Measurements from ENCODE around the gene ATP1B1.

Gene ATP1B1

GRCh38 chr1:169094897-169095569, 11.5 kb upstream of the ATP1B1 start:
- DNase-seq, result no peak

DNA sequence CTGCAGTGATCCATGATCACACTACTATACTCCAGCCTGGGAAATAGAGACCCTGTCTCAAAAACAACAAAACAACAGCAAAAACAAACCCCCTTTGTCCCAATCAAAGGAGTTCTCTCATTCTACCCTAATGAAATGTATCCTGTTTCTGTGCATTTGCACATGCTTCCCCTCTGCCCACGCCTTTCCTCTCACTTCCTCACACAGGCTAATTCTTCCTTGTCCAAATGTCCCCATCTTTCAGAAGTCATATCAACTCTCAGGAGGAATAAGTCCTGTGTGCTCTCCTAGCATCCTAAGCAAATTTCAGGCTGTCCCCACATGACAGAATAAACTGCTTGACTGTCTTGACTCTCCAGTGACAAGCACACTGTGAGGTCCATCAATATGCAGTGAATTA, 8.1 kb upstream of the ATP1B1 start:
- DNase-seq, result no peak

DNA sequence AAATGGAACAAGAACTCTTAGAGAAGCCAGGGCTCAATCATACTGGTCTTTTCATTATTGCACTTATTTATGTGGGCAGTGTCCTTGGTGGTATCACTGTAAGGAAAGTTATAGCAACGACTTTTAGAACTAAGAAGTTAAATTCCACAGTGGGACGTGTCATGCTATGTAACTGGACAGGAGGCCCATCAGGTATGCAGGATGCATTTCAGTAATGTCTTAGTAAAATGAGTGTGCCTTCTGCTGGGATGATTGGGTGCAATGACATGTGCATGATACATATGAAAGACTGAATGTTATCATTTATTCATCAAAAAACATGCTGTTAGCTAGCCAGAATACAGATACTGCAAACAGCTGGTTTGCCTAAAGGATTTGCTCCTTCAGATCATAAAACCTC, 6.9 kb upstream of the ATP1B1 start:
- DNase-seq, result no peak

DNA sequence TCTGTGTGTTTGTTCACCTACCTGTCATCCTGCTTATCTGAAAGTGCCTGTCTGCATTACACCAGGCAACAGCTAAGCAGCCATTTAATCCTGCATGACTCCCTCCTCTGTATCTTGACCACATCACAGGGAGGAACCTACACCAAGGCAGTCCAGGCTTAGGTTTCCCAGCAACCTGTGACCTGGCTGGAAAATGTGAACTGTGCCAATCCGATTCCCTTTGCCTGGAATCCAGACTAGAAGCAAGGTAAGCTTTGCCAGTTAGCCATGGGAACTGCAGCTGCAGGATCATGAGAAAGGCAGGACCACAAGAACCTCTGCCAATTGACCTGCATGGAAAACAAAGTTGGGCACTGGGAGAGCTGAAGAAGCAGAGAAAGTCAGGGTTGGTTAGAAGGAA, 6.3 kb upstream of the ATP1B1 start:
- no peak for DNase-seq

DNA sequence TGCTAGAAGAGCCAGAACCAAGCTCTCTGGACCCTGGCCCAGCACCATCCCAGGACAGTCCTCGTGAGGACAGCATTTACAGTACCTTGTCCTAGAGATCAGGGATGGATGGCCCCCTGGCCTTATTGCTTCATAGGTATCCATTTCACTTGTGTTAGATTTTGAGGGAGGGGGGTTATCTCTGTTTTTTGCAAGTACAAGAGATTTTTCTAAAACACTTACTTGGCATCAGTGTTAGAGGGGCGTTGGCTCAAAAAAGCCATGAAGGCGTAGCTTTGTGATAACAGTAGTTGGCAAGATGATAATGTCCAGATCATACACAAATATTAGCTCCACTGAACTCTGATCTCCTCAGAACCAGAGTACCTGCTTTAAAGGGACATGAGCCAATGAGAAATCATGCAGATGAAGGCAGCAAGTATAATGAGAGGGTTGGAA, 5.8 kb upstream of the ATP1B1 start:
- DNase-seq, result no peak

DNA sequence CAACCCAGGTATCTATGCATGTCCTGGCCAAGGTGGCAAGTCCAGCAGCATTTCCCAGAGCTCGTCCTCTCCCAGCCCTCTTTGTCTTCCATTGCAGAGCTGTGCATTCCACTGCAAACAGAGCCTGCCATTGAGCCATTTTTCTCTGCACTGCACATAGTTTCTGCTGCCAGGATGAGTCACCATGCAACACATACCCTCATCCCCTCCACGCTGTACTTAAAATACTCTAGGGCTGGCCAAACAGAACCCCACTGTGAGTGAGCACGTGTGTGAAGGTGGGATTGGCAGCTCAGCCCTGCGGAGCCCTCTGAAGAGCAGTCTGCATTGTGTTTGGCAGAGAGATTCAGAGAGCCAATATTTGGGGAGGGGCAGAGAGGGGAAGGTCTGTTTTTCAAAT, 3.9 kb upstream of the ATP1B1 start:
- no peak for DNase-seq

- DNase-seq, result no peak
These were observed 3.5 kb upstream of the ATP1B1 start for GRCh38 chr1:169103002-169103401.

DNA sequence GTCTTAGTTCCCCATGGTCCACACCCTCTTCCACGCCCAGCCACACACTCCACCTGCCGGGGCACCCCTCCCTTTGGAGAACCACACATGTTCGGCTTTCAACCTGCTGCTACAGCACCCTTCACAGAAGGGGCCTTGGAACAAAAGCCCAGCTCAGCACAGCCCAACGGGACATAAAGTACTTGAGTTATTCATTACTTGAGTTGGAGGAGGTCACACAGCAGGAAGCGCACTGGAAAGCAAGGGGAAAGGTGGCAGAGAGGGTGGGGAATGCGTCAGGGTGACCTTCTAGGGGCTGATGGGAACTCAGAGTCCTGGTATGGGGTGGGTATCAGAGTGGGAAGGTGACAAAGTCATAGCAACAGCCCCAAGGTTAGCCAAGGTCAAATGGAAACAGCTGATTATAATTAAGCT, 3.0 kb upstream of the ATP1B1 start:
- no peak for DNase-seq

- no peak for DNase-seq
These were observed 1.4 kb upstream of the ATP1B1 start for GRCh38 chr1:169105087-169105433.

DNA sequence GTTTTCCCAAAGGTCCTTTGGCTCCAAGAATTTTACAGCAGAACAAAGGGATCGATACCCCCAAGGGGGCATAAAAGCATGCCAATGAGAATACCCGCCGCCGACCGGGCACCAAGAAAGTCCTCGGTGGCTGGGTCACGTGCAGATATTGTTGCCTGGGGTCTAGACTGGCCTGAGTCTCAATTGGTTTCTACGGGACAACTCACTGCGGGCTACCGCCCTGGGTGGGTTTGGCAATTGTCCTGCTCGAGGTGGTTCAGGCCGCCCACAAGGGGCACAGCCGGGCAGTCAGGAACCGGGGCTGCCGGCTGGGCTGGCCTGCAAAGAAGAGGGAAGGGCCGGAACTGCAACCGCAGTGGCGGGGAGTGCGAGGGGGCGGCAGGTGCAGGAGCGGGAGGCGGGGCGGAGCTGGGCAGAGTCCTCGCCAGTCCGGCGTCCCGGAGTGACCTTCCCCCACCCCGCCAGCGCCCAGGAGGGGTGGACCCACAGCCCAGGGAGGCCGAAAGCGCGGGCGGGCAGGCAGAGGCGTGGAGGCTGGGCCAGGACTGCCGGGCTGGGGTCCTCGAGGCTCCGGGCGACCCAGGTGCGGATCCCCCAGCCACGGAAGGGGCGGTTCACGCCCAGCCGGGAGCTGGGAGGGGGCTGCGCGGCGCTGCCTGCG, 926 bp upstream of the ATP1B1 start:
- DNase-seq, result no peak

GRCh38 chr1:169106921-169107602, 572 bp downstream of the ATP1B1 start:
- DNase-seq, result no peak

DNA sequence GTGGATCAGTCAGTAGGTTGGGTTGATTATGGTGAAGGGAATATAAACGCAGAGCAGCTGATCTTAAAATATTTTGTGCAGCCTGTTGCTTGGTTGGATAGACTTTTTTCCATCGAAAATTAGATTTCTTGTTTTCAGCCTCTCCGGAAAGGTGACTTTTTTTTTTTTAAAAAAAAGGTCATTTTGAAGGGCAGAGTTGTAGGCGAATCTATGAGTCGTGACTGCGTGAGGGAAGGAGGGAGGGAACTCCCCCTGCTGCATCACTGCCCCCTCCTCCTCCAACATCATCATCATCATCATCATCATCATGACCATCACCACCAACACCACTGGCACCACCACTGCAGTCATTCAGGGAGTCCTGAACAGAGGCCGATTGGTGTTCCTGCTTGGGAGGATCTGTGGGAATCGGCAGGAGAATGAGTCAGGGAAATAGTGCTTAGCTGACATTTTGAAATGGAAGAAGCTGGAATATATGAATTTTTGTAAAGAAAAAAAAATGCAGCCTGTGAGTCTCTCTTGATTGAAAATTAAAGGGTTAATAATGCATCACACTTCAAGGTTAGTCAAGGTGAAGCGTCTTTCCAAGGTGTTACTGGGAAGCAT, 1.2 kb downstream of the ATP1B1 start:
- peak; percentile 6 for DNase-seq

GRCh38 chr1:169108223-169108622, 1.7 kb downstream of the ATP1B1 start:
- no peak for DNase-seq

DNA sequence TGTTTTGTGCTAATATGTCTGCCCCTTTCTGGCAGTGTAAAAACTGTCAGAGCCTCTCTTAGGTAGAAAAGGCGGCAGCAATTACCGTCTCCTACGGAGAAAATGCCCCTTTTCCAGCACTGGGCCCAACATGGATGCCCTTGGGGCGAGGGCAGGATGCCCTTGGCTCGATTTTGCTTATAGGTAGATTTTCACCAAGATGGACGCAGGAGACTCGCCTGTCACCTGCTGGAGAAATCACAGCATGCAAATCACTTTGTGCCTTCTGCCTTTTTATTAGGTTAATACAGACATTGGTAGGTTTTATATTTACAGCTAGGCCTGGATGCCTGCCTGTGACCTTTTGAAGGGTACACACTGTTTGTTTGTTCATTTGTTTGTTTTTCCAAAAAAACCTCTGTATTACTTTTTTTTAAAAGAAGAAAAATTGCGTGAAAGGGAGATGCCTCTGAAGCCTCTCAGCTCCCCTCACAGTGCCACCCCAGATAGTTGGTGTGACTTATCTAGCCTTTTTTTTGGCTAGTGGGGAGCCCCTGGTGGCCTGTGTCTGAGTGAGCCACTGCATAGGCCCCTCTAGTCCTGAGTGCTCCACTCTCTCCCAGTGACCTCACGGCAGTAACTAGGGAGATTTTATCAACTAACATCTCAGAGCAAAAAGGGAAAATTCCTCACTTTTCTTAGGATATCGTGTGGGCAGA, 2.5 kb downstream of the ATP1B1 start:
- no peak for DNase-seq

GRCh38 chr1:169109561-169110134, 3.2 kb downstream of the ATP1B1 start:
- no peak for DNase-seq

DNA sequence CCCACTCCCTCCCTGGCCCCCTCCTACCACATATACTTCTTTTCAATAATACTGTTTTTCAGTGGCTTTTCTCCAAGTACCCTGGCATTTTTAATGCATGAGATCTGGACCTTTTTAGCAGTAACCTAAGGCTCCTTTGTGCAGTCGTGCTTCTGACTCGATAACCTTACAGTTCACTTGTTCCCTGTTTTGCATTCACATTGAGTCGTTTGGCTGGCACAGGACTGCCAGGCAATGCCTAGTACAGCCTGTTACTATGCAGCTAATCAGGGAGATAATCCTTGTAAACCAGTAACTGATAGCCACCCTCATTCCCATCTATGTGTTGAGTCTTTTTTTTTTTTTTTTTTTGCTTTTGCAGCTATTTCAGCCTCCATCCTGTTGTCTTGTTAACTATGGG, 3.7 kb downstream of the ATP1B1 start:
- no peak for DNase-seq

DNA sequence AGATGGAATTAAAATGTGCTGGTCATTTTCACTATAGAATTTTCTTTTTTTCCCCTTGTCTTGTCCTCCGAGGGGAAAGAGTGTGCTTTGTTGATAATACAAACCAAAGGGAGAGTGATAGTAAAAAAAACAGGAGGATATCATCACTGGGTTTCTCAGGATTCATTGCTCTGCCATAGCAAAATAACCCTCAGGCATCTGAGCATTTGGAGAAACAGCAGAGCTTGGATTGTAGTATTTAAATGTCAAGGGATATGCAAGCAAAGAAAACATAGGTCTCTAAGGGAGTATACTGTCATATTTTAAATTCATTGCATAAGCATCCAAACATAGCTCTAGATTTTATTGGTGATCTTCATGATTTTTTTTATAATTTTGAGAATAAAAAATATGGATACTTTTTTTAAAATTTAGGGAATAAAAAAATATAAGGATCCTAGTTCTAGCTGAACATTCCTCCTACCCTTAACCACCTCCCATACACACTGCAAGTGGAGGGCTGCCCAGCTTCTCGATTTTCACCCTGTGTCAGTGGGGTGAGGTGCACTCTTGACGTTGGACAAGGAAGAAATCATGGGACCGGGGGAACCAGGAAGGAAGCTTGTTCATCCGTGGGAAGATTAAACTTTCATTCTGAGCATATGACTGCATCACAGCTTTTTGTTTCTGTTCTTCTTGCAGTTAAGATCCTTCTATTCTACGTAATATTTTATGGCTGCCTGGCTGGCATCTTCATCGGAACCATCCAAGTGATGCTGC, 4.4 kb downstream of the ATP1B1 start:
- no peak for DNase-seq

- no peak for DNase-seq
These were observed 5.0 kb downstream of the ATP1B1 start for GRCh38 chr1:169111472-169111871.

DNA sequence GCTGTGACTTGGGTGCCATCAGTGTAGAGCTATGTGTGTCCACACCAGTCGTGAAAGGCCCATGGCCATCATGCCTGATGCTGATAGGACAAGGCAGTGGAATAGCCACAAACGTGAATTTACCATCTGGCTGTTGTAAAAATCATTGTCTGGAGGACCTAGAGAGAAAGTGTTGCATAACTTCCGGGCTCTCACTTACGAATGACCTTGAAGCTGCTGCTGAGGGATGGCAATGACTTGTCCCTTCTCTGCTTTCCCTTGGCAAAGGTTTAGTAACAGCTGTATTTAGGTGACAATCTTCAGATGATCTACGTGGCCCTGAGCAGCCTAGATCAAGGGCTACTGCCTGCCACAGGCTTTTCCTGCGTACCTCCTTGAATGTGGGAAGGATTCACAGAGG, 5.8 kb downstream of the ATP1B1 start:
- DNase-seq, result no peak

- DNase-seq, result no peak
These were observed 7.2 kb downstream of the ATP1B1 start for GRCh38 chr1:169113613-169114119.

DNA sequence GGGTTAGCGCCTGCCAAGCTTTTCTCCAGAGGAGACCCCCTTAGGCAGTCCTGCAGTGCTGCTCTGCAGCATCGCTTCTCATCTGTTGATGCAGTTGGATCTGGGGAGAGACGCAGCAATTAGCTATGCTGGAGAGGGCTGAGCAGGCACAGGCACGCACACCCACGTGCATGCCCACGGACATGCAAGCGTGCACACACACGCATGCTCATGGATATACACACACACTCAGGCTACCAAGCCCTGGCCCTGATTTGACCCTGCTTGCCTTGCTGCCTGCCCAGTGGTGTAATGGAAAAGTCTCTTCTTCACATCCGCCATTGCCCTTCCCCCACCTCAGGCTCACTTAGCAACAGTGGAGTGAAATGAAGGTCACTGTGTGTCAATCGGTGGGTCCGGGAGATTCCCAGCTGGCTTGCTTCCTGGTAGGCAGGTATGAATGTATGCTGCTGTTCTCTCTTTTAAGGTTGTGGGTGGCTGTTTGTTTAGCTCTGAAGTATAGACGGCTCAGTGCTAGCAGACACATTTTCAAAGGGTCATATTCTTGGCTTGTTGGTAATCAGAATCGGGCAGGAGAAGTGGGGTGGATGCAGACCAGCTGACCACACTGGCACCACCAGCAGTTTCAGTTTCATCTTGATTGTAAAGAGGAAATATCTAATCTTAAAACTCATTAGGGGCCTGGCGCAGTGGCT, 9.5 kb downstream of the ATP1B1 start:
- DNase-seq, result no peak

All from activated CD4-positive, alpha-beta T cell treated with anti-CD3 and anti-CD28 coated beads, Interleukin-2, amount 50 U/mL, for 16 hours (primary cell).